Stomach (tissue), 4 donors: ENCODE results near the gene SMTNL1.

Experiments used
- CTCF ChIP-seq, 7 experiments: fragments of 450-650 bp in 4 of 7; fragments of 200-600 bp in 3 of 7; sonication (generic) in 3 of 7; IDR thresholded peaks; one replicate each; pipeline ENCODE4 v1.5.1; 2016 to 2019; ENCODE audit warnings: antibody characterized with exemption in 7 of 7, control low read depth in 2 of 7, mild to moderate bottlenecking in 1 of 7
- EP300 ChIP-seq: sonication (generic); formaldehyde crosslinking; IDR thresholded peaks from one replicate; pipeline ENCODE4 v1.6.1; 2017; ENCODE audit warnings: antibody characterized with exemption
- POLR2A ChIP-seq, 4 donors: fragments of 450-650 bp; IDR thresholded peaks; one replicate each; pipeline ENCODE4 v1.6.1; 2016; ENCODE audit warnings: antibody characterized with exemption in 4 of 4, control low read depth in 2 of 4, mild to moderate bottlenecking in 1 of 4, moderate library complexity in 1 of 4
- POLR2AphosphoS5 ChIP-seq, 3 donors: sonication (generic); formaldehyde crosslinking; IDR thresholded peaks; one replicate each; pipeline ENCODE4 v1.6.1; 2016; ENCODE audit warnings: antibody characterized with exemption in 3 of 3

DNA sequence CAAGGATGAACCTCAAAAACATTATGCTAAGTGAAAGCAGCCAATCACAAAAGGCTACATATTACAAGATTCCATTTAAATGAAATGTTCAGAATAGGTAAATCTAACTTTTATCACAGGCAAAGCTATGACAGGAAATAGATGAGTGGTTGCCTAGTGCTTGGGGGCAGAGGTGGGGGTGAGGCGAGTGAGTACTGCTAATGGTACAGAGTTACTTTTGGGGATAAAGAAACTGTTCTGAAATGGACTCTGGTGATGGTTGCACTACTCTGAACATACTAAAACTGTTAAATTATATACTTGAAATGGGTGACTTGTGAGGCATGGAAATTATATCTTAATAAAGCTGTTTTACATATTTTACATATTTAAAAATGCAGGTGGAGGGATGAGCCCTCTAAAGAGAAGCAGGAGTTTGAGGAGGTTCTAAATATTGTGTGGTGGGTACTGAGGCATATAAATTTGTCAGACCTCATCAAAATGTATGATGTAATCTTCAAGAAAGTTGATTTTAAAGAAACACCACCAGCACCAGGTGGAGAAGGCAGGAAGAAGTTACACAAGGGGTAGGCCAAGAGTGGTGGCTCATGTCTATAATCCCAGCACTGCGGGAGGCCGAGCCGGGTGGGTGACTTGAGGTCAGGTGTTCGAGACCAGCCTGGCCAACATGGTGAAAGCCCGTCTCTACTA, 25.5 kb upstream of the SMTNL1 start:
- TF ChIP-seq CTCF (IDR thresholded peaks at IDR 0.05) (no peak), POLR2A (IDR thresholded peaks at IDR 0.05) (no peak), EP300 (no peak), POLR2AphosphoS5 (IDR thresholded peaks at IDR 0.05) (no peak)
